CD4-positive, alpha-beta T cell treated with Interleukin-6 at 100 ng/mL for 8 hours (primary cell): ENCODE measurements around the gene CHI3L1.

Experiments
- DNase-seq: peaks from one replicate; pipeline ENCODE4 v3.0.0-alpha.2; 2020; ENCODE audit warnings: mixed read lengths, low spot score

CHI3L1 gene

DNA sequence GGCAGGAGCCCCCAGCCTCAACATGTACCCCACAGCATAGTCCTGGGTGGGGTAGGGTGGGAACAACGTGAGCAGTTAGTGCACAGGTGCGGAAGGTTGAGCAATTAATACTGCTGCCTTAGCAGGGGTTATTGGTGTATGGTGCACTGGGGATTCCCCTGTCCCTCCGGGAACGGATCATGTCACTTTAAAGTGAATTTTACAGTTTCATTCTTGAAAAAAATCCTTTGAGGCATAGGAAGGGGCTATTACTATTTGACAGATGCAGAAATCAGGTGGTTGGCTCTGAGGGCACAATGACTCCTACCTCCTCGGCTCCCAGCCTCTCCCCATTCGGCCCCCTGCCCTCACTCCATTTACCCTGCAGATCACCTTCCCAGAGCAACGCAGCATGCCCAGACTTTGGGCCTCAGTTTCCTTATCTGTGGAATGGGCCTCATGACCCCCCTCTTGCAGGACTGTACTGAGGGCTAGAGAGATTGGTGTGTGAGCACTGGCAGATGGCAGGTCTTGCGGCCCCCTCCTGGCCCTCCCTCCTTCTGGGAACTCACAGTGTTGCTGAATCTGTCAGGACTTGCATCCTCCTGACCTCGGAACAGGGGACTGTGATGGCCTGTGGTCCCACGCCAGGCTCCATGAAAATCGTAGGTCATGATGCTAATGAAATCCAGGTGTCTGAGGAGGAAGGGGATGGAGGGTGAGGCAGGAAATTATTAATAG is 5.7 kb downstream of the CHI3L1 start:
- DNase-seq: no peak

DNA sequence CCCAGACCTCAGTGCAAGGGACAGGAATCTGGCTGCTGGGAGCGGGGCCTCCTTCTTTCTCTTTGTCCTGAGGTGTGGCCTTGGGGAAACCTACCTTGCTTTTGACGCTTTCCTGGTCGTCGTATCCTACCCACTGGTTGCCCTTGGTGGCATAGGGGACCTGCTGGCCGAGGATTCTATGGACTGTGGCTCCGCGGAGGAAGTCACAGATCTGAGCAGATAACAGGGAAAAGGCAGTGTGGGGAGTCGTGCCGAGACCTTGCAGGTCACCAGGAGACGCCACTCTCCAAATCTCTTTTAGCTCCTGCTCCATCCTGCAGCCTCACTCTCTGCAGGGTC is 6.9 kb downstream of the CHI3L1 start:
- DNase-seq: no peak

DNA sequence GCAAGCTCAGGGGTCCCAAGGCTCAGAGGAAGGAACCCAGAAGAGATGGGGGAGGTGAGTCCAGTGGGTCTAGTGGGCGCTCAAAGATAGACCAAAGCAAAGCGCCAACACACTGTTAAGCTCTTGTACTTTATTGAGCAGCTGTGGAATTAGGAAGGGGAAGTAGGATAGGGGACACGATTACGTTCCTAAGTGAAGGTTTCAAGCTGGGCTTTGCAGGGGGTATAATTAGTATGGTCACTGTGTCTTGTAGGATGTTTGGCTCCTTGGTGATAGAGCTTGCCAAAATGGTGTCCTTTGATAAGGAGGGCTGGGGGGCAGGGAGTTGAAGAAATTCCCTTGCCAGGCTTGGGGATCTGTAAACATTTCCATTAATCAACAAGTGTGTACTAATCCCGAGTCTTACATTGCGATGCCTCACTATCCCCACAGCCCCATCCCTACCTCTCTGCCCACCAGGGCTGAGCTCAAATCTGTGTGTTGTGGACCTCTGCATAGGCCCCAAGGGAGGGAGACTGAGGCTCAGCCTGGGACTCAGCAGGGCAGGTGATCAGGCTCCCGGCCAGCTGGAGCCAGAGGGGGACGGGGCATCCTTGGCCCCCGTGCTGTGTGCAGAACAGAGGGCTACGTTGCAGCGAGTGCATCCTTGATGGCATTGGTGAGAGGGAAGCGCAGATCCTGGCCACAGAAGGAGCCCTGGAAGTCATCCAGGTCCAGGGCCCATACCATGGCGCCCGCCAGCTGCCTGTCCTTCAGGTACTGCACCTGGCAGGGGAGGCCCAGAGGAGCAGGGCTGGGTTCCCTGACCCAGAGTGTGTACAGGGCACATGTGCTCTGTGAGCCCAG is 7.5 kb downstream of the CHI3L1 start:
- DNase-seq: no peak

DNA sequence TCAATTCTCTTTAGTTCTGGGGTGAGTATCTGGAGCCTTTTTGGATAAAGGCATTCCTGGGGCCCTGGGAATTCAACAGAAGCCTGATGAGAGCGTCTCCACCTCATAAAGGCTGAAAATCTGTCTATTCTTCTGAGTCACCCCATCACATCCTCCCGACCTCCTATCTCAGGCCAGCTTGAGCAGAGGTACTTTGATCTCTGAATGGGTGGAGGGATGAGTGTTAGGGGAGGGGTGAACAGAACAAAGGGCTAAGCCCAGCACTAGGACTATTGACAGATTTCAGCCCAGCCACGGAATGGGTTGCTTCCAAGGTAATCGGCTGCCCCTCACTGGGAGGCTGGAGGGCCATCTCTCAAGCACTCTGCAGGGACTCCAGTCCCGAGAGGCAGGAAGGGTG is 8.4 kb downstream of the CHI3L1 start:
- no peak for DNase-seq

DNA sequence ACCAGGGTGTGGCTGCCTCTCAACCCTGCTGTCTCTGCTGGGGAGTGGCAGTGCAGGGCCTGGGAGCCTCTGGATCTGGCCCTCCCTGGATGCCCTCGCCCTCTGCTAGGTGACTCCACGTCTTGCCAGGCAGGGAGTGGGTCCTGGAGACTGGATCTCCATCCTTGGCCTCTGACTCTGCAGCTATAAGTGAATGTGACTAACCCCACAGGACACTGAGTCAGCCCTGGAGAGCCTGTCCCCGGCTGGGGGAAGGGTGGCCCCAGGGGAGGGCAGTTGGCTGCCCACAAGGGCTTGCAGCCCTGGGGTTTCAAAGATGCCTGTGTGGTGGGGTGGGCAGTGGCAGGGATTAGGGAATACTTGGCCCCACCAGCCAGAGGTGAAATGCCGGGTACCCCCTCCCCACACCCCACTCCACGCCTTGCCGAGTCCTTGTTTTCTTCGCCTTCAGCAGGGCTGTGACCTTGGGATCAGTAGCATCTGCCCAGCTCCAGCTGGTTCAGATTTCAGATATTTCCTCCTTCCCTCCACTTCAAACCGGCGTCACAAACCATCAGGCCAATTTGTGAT is 8.9 kb downstream of the CHI3L1 start:
- DNase-seq: no peak

DNA sequence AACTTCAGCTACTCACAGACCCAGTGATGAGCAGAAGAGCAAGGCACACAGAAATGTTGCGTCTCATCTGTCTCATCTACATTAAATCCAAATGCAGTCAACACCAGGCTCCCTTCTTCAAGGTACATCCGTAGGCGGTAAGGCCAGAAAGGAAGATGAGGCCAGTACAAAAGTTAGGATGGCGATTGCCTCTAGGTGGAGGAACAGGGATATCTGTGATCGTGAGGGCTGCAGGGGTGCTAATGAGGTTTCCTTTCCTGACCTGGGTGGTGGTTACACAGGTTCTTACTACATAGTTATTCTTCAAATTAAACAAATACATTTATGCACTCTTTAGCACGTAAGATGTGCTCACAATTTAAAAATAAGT is 9.5 kb downstream of the CHI3L1 start:
- DNase-seq: no peak

DNA sequence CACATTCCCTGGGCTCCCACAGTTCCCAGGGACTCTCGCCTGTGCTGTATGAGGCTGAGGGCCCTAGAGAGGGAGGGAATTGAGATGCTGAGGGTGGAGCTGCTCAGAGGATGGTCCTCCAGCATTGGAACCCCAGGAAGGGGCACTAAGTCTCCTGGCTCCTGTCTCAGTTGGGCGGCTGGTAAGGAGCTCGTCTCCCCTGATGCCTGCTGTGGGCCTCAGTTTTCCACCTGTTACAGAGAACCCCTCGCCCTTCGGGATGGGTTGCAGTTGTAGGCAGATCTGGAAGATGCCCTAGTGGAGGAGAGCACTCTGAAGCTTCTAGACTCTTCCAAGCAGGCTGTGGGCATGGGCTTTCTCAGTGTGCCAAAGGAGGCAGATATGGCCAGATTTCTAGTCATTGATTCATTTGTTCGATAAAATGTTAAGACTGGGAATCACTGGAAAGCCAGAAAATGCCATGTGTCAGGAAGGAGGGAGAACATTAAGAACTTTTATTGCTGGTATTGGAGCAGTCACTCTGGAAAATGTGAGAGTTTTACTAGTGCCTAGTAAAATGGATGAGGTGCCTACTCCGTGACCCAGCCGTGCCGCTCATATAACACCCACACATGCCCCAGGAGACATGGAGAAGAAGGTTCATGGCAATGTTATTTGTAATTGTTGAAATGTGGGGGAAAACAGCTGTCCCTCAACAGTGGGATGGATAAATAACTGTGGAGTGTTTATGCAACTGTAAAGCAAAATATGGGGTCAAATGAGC is 10.1 kb downstream of the CHI3L1 start:
- DNase-seq: no peak

DNA sequence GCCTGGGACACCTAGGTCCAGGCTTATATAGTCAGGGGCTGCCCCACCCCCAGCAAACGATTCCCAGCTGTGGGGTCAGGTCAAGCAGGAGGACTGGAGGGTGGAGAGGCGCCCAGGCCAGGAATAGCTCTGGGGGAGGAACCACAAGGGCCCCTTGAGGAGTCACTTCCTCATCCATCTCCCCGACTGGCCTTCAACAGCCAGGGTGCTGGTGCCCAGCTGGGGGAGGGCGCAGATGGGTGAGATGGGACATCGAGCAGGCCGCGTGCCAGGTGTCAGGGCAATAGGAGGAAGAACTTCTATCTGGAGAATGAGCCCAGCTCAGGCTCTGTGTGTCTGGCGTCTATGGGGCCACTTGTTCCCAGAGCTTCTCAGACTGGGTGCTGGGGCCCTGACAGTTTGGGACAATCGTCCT is 10.7 kb downstream of the CHI3L1 start:
- no peak for DNase-seq

DNA sequence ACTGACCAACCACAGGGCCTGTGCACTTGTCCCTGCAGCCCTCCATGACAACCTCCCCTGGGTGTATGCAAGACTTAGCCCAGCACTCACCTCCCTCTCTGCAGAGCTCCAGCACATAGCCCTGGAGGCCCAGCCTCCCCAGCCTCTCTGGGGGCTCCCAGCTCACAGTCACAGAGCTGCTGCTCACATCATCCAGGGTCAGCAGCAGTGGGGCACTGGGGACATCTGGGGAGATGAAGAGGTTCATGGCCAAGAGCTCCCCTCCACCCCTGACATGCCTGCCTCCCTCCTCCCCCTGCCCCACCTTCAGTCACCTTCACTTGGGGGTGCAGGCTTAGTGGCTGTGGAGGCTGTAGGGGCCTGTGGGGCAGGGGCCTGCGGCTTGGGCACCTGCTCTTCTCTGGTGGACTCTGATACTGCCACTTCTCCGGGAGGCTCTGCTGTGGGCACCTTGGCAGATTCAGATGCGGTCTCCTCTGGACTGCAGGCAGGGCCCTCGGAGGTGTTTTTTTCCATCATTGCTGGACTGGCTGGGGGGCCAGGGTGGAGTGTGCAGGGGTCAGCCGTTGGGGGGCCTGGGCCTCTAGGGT is 11.2 kb downstream of the CHI3L1 start, which contains the start of gene MYBPH:
Gene MYBPH, minus strand, starts transcription at position 590 of the 590 bp plus-strand sequence. Its CDS starts 71 bp downstream, at position 519.
- DNase-seq: no peak

DNA sequence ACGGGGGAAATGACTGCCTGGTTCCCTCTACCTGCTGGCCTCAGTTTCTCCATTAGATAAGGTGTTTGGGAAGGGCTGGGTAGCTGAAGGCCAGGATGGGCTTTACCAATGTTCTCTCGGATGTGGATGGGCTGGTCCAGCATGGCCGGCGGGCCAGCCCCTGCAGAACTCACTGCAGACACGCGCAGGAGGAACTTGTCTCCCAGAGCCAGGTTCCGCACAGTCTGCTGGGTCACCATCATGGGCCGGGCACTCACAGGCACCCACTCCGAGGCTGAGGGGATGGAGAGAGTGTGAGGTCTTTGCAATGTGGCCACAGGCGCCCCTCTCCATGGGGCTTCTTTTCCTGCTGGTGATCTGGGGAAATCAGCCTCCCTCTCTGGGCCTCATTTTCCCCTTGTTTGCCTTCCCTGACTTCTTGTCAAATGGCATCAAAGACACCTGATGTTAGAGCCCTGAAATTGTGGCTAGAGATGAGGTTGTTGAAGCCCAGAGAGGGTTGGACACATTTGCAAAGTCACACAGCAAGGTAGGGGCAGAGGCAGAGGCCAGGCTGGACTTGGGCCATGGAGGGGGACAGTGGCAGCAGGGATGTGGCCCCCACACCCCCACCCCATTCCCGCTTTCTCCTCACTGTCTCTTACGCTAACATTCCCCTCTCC is 12.0 kb downstream of the CHI3L1 start:
- no peak for DNase-seq

DNA sequence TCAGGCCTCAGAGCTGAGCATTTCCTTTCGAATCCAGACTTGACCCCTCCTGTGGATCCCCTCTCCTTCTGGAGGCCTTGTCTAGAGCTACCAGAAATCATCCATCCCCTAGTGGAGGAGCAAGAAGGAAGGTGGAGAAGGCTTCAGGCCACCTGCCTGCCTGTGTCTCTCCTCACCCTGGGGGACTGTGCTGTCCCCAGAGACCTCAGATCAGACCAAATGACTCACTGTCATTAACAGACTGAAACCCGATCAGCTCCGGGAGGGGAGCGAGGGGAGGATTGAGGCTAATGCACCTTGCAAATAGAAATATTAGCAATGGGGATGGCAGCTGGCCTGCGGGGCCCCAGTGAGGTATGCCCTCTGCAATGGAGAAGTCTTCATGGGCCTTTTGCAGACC is 12.9 kb downstream of the CHI3L1 start:
- no peak for DNase-seq

DNA sequence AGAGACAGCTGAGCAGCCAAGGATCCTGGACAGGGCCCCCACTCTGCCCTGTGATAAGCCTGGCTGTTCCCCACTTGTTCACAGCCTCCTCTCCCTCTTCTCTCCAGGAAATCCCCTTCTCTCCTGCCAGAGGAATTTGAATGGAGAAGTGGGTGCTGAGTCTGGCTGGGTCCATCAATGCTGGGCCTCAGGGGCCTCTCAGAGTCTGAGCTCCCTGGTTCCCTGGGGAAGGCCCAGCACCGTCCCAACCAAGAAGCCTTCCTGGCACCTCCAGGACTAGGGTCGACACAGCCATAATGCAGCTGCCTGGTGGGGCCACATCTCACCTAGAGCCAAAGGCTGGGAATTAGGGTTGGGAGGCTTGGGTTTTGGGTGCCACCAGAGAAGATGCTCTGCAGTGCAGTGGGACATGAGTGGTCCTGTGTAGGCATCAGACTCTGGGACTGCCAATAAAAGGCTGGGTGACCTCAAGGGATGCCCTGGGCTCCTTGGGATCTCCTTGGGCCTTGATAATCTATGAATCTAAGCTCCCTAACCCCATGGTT is 13.4 kb downstream of the CHI3L1 start:
- no peak for DNase-seq

DNA sequence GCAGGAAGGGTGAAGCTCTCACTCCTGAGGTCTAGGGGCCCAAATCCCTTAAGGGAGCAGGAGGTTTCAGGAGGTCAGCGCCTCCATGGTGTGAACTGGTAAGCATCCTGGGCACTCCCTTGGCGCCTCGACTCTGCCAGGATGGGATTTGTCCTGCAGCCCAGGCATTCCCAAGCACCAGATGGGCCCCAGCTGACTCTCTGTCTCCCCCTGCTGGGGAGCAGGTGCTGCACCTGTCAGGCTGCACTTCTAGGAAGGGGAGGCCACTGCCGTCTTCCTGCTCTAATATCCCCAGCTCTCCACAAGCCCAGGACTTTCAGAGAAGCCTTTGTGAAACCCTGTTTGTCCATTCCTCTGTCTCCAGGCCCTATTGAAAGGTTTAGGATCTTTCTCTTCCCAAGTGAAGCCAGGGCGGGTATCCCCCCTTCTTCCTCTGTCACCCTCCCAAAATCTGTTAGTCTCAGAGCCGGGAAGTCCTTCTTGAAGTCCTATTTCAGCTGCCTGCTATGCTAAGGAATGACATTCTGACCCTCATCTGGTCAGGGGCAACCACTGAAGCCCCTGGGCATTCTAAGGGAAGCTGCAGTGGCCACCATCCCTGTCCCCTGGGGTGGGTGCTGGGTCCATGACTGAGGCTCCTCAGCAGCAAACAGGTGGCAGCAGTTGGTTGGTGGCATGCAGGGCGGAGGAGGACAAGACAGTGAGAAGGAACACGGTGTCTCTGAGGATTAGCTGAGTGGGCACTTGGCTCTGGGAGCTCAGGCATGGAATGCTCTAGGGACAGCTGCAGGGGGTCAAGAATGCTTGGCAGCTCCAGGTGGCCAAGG is 14.1 kb downstream of the CHI3L1 start:
- no peak for DNase-seq

DNA sequence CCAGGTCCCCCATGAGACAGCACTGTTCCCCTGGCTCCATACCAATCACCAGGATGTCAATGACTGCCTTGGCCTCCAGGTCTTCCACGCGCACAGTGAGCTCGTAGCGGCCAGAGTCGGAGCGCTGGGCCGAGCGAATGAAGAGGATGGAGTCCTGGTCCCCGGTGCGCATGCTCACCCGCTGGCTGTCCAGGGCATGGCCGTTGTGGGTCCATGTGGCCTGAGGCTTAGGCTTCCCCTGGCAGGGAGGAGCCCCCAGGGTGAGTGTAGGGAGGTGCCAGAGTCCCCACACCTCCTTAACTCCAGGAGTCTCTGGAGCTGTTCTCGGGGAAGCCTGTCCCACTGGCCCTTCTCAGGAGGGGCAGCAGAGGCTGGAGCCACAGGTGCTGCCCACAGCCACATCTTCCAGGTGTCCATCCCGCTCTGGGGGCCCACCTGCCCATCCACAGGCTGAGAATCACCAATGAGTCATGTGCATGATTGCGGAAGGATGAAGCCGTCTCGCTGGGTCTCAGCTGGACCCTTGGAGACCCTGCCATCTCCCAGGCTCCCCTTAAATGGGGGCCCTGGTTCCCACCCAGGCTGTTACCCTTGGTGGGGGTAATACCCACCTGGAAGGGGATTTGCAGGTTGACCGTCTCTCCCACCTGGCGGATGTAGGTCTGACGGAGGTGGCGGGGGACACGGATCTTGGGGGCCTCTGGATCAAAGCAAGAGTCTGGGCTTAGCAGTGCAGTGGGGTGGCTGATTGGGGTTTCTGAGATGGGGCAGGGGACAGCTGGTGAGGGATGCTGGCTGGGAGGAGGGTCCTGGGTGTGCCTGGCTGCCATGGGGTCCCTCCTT is 14.9 kb downstream of the CHI3L1 start:
- no peak for DNase-seq

DNA sequence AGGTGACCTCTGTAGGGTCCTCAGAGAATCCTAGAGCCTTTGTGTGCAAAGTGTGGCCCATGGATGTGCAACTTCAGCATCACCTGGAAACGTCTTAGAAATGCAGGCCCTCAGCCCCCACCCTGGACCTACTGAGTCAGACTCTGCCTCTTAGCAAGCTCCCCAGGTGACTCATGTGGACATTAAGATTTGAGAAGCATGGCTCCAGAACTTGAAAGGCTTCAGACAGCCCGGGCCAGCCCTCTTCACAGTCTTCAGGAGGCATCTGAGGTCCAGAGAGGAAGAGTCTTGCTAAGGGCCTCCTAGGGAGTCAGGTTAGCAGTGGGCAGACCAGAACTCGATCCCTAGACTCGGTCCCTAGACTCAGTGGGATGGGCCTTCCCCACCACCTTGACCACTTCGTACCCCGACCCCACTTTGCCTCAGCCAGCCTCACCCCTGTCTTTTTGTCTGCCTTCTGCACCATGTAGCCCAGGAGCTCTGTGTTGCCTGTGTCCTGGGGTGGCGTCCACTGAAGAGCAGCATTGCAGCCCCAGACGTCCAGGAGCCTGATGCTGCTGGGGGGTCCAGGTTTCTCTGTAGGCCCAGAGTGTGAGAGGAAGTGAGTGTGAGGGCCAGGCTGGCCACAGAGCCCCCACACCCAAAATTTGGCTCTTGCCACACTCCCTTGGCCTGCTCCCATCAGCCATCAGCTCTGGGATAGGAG is 15.7 kb downstream of the CHI3L1 start:
- no peak for DNase-seq

DNA sequence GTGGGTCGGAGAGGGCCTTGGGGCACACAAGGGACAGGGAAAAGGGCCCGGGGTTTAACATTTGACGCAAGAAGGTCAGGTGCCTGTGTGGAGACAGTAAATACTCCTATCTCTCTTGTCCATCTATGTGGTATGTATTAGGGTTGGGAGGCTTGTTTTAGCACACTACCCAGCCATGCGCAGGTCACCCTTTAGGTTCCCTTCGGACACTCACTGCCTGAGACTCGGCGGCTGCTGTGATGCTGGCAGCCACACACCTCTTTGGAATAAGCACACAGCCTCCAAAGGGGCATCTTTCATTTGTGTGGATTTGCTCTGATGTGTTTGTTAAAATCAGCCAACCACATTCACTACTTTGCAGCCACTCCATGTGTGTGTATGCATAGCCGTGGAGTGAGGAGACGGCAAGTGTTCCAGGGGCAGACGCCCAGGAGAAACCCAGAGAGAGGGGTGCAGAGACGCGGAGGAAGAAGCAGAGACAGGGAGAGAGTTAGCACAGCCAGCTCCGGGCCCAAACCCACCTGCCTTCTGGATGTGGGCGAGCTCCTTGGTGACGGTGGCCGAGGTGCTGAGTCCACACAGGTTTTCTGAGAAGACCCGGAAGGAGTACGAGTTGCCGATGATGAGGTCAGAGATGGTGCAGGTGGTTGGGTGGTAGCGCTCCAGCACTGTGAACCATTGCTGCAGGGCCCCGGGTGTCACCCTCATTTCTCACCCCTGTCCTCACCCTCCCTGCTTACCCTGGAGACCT is 16.6 kb downstream of the CHI3L1 start:
- DNase-seq: no peak

DNA sequence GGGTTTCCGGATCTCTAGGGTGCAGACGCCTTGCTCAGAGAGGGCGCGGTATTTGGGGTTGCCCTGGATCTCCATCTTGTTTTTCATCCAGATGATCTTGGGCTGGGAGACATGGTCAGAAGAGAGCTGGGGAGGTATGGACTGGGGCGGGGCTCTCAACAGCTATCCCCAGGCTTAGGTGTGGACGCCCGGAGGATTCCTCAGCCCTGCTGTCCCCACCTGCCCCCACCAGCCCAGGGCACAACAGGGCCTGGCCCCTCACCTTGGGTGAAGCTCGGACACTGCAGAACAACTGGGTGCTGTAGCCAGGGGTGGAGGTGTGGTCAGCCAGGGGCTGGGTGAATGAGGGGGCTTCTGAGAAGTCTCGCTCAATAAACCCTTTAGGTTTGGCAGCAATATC is 17.5 kb downstream of the CHI3L1 start:
- no peak for DNase-seq

DNA sequence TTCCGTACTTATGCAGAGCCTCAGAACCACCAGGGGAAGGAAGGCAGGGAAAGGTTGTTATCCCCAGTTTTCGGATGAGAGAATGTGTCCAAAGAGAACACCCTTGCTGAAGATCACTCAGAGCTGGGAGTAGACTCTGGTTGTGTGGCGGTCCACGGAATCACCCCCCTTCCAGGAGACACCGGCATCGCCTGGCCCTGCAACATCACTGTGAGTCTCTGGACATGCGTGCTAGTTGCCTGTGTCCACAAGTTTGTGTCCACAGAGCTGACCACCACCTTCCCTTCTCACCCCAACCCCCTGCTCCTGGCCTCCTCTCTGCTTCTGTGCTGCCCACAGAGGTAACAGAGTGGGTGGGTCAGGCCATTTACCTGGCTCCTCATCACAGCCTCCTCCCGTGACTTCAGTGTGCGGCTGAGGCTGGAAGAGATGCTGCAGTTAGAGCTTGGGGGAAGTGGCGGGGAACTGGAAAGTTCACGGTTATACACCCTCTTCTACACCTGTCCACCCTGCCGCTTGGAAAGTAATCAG is 18.2 kb downstream of the CHI3L1 start:
- no peak for DNase-seq
